GM12874 (cell line): ENCODE data around the gene TMEM255B.

ENCODE experiments used
- CTCF ChIP-seq: IDR thresholded peaks from 2 replicates; pipeline ENCODE4 v1.5.1; 2011; ENCODE audit warnings: low read depth, mild to moderate bottlenecking, control low read depth, low read length, moderate library complexity; ENCODE audit not compliant: insufficient read depth

Gene TMEM255B

GRCh38 chr13:113770441-113770840 is 11.4 kb downstream of the TMEM255B start:
- no peak for TF ChIP-seq CTCF

- TF ChIP-seq CTCF, result no peak
These were observed 11.9 kb downstream of the TMEM255B start for GRCh38 chr13:113770937-113771336.

- TF ChIP-seq CTCF, result no peak
These were observed 12.8 kb downstream of the TMEM255B start for GRCh38 chr13:113771709-113772331.

GRCh38 chr13:113774177-113775107 is 15.4 kb downstream of the TMEM255B start:
- TF ChIP-seq CTCF, result no peak

GRCh38 chr13:113775451-113776145 is 16.6 kb downstream of the TMEM255B start:
- no peak for TF ChIP-seq CTCF

- TF ChIP-seq CTCF, result no peak
These were observed 17.5 kb downstream of the TMEM255B start for GRCh38 chr13:113776231-113777125.
